Kidney epithelial cell (primary cell): ENCODE measurements around the gene MYORG. TPM values are rescaled to one million over a fixed set of nuclear protein-coding genes. Genes with fewer than 3 reads are reported as not detected.
"Not testable (repeated sequence)": the region's sequence is repeated elsewhere in the genome, so short reads cannot be mapped to it uniquely, and the experiment has no call there.

ENCODE experiments used
- DNase-seq: peaks from one replicate; pipeline ENCODE4 v3.0.0-alpha.2; 2010; ENCODE audit warnings: low read depth
- H3K27me3 ChIP-seq: 2 replicates; pipeline ENCODE4 v1.6.0; 2011; ENCODE audit warnings: low read length; ENCODE audit not compliant: control insufficient read depth, insufficient read depth
- H3K36me3 ChIP-seq: 2 replicates; pipeline ENCODE4 v1.5.1; 2011; ENCODE audit warnings: low read length; ENCODE audit not compliant: control insufficient read depth, insufficient read depth
- H3K4me3 ChIP-seq: 2 replicates; pipeline ENCODE4 v1.5.1; 2011; ENCODE audit warnings: low read depth, mild to moderate bottlenecking, control low read depth, low read length
- CTCF ChIP-seq: IDR thresholded peaks from 2 replicates; pipeline ENCODE4 v1.5.1; 2011; ENCODE audit warnings: mild to moderate bottlenecking, moderate library complexity, low read length, control low read depth, inconsistent platforms; ENCODE audit not compliant: insufficient read depth, poor library complexity, severe bottlenecking
- total RNA-seq: library from RNA; depleted of rRNA; stranded (reverse); fragments of >200 nt; gene quantifications from 2 replicates; pipeline ENCODE4 v1.2.3, GENCODE V29; 2015

Gene MYORG
- total RNA-seq, 1 donor from 2014 or later = 3.8 TPM

DNA sequence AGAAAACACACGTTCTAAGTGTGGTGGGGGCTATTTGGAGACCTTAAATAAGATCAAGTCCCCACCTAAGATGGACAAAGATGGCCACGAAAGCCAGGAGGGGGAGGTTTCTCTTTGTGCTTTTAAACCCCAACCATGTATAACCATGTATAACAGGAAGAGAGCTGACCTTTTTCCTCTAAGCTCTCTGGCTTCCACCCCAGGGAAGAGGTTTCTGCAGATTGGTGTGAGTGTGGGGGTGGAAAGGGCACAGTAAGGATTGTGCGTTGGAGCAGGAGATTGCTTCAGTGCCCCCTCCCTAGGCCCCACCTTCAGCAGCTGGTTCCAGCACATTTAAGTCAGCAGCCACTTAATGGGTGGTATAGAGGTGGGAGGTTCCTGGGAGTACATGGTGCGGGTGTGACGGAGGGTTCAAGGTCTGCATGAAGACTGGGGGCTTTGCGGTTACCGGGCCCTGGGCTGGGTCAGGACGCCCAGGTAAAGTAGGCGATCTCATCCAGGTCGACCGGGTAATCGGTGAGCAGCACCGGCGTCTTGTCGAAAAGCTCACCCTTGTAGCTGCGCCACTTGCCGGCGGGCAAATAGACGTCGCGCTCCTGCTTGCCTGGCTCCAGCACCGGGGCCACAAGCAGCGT is 6.2 kb downstream of the MYORG start:
- peaks cover 22% of the 10 kb centered on the region for H3K27me3 ChIP-seq
- no peak for DNase-seq
- no peak for TF ChIP-seq CTCF
- H3K4me3 ChIP-seq = peak overlapping the region; percentile 30
- H3K36me3 ChIP-seq = no peaks in the 10 kb centered on the region

- TF ChIP-seq CTCF = no peak
- DNase-seq = no peak
- H3K36me3 ChIP-seq = no peaks in the 10 kb centered on the region
These were observed 7.1 kb downstream of the MYORG start for GRCh38 chr9:34369636-34370035.

DNA sequence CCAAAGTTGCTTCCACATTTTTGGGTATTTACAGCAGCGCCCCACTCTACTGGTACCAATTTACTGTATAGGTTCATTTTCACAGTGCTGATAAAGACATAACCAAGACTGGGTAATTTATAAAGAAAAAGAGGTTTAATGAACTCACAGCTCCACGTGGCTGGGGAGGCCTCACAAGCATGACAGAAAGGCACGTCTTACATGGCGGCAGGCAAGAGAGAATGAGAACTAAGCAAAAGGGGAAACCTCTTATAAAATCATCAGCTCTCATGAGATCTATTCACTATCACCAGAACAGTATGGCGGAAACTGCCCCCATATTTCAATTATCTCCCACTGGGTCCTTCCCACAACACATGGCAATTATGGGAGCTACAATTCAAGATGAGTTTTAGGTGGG is 7.9 kb downstream of the MYORG start:
- H3K4me3 ChIP-seq, H3K36me3 ChIP-seq, DNase-seq: not testable (repeated sequence)
- H3K27me3 ChIP-seq = peaks cover 22% of the 10 kb centered on the region

More at GRCh38 chr9:34369636-34370035, 7.1 kb downstream of the MYORG start:
- Histone ChIP-seq H3K4me3 (no peak overlapping the region), H3K27me3 (peaks cover 22% of the 10 kb centered on the region)

DNA sequence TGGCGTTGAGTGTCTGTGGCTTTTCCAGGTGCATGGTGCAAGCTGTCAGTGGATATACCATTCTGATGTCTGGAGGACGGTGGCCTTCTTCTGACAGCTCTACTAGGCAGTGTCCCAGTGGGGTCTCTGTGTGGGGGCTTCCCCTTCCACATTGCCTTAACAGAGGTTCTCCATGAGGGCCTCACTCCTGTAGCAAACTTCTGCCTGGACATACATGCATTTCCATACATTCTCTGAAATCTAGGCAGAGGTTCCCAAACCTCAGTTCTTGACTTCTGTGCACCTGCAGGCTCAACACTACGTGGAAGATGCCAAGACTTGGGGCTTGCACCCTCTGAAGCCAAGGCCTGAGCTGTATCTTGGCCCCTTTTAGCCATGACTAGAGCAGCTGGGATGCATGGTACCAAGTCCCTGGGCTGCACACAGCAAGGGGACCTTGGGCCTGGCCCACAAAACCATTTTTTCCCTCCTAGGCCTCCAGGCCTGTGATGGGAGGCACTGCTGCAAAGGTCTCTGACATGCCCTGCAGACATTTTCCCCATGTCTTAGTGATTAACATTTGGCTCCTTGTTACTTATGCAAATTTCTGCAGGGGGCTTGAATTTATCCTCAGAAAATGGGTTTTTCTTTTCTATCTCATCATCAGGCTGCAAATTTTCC is 8.8 kb downstream of the MYORG start:
- H3K4me3 ChIP-seq = not testable (repeated sequence)

GRCh38 chr9:34366365-34366764 is 10.3 kb downstream of the MYORG start:
- no peak for TF ChIP-seq CTCF
- no peak overlapping the region for H3K4me3 ChIP-seq
- H3K36me3 ChIP-seq = no peaks in the 10 kb centered on the region
- H3K27me3 ChIP-seq = peaks cover 8% of the 10 kb centered on the region
- no peak for DNase-seq

More for the DNA sequence above, 8.8 kb downstream of the MYORG start:
- peaks cover 22% of the 10 kb centered on the region for H3K27me3 ChIP-seq
- not testable (repeated sequence) for DNase-seq, H3K36me3 ChIP-seq

DNA sequence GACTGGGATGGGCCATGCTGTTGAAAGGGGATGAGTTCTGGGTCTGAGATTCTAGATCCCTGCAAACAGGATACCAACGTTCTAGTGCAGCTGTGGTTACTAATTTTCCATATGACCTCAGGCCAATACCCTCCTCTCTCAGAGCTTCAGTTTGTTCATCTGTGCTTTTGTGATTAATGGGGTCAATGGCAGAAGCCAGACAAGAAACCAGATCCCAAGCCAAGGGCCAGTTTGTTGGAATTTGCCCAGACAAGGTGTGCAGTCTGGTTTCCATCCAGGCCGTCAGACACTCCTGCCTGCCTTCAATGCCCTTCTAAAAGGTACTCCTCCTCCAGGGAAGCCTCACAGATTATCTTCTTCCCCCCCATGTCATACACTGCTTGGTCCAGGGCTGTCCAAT is 11.4 kb downstream of the MYORG start:
- Histone ChIP-seq H3K27me3 (no peaks in the 10 kb centered on the region), H3K4me3 (no peak overlapping the region), H3K36me3 (no peaks in the 10 kb centered on the region)
- DNase-seq = no peak
- no peak for TF ChIP-seq CTCF
